IPS-NIHi7 (cell line): Measurements from ENCODE around the gene FAT1.

Experiments used
- DNase-seq: peaks from one replicate; pipeline ENCODE4 v3.0.0; 2012; ENCODE audit warnings: mixed read lengths; ENCODE audit errors: extremely low spot score

FAT1 gene

GRCh38 chr4:186570193-186570996 is 153.3 kb downstream of the FAT1 start:
- no peak for DNase-seq

- DNase-seq: no peak
Observed at GRCh38 chr4:186569533-186570192, 154.0 kb downstream of the FAT1 start.

- DNase-seq: no peak
Observed at GRCh38 chr4:186566068-186566467, 157.6 kb downstream of the FAT1 start.

- DNase-seq: no peak
Observed at GRCh38 chr4:186563761-186564160, 159.9 kb downstream of the FAT1 start.

GRCh38 chr4:186561748-186562147 is 161.9 kb downstream of the FAT1 start:
- no peak for DNase-seq

GRCh38 chr4:186560647-186561046 is 163.0 kb downstream of the FAT1 start:
- DNase-seq: no peak

- DNase-seq: no peak
Observed at GRCh38 chr4:186557486-186557885, 166.2 kb downstream of the FAT1 start.

- no peak for DNase-seq
Observed at GRCh38 chr4:186557061-186557460, 166.6 kb downstream of the FAT1 start.

GRCh38 chr4:186554914-186555827 is 168.5 kb downstream of the FAT1 start, which contains the start of gene MTNR1A:
TSS of gene MTNR1A (minus strand) at chr4:186555567. CDS start at chr4:186555365, 202 bp downstream.
- peak; percentile 79 for DNase-seq

GRCh38 chr4:186554539-186554913 is 169.1 kb downstream of the FAT1 start:
- DNase-seq: peak; percentile 60

- peak; percentile 40 for DNase-seq
Observed at GRCh38 chr4:186553717-186554116, 169.9 kb downstream of the FAT1 start.

- DNase-seq: no peak
Observed at GRCh38 chr4:186551849-186552248, 171.8 kb downstream of the FAT1 start.

- no peak for DNase-seq
Observed at GRCh38 chr4:186545436-186545835, 178.2 kb downstream of the FAT1 start.

- no peak for DNase-seq
Observed at GRCh38 chr4:186543206-186543605, 180.4 kb downstream of the FAT1 start.

GRCh38 chr4:186541801-186542200 is 181.9 kb downstream of the FAT1 start:
- DNase-seq: no peak

- DNase-seq: peak; percentile 25
Observed at GRCh38 chr4:186537843-186538521, 185.7 kb downstream of the FAT1 start.
